HEK293 (cell line): Measurements from ENCODE around the gene LARGE1.

Experiments used
- CTCF ChIA-PET: fragments of 350-600 bp; formaldehyde crosslinking; extraction: SDS; loops from one replicate; lab custom pipeline; 2021; ENCODE audit warnings: antibody characterized with exemption; lab: Yijun Ruan, JAX
- POLR2A ChIA-PET: fragments of 300-600 bp; formaldehyde crosslinking; extraction: SDS; loops from one replicate; lab custom pipeline; 2020; ENCODE audit warnings: antibody characterized with exemption, inconsistent platforms; lab: Yijun Ruan, JAX
- H3K27ac ChIP-seq: fragments of 200-500 bp; sonication (Bioruptor generic); 2 replicates; pipeline ENCODE4 v1.5.1; 2014; ENCODE audit warnings: low read depth, low read length, control low read depth, inconsistent platforms; ENCODE audit errors: extremely low read depth
- H3K36me3 ChIP-seq, 2 experiments: fragments of 200-500 bp in 1 of 2; sonication (Bioruptor generic) in 1 of 2; 1 replicate in 1 of 2; 2 replicates in 1 of 2; pipeline ENCODE4 v1.5.1; 2014 to 2017; ENCODE audit warnings: inconsistent platforms in 2 of 2, low read length in 2 of 2; ENCODE audit not compliant: control insufficient read depth in 2 of 2, insufficient read depth in 1 of 2
- H3K4me1 ChIP-seq: fragments of 200-500 bp; sonication (Bioruptor generic); 2 replicates; pipeline ENCODE4 v1.5.1; 2014; ENCODE audit warnings: mild to moderate bottlenecking, low read length, inconsistent platforms; ENCODE audit not compliant: control insufficient read depth, insufficient read depth
- H3K4me3 ChIP-seq: 2 replicates; pipeline ENCODE4 v1.5.1; 2011; ENCODE audit warnings: low read depth, mild to moderate bottlenecking, control low read depth, low read length, moderate library complexity
- H3K9me3 ChIP-seq: fragments of 200-500 bp; sonication (Bioruptor generic); 2 replicates; pipeline ENCODE4 v1.5.1; 2014; ENCODE audit warnings: low read depth, low read length, inconsistent platforms; ENCODE audit not compliant: control insufficient read depth, insufficient read depth
- FEZF1 ChIP-seq: fragments of 450-650 bp; formaldehyde crosslinking; IDR thresholded peaks from 2 replicates; pipeline ENCODE4 v1.5.1; 2016; ENCODE audit warnings: missing biosample characterization, missing genetic modification characterization
- KLF1 ChIP-seq: fragments of 450-650 bp; formaldehyde crosslinking; IDR thresholded peaks from 2 replicates; pipeline ENCODE4 v1.5.1; 2016; ENCODE audit warnings: missing biosample characterization, missing genetic modification characterization
- MEIS1 ChIP-seq: sonication (generic); formaldehyde crosslinking; IDR thresholded peaks from 2 replicates; pipeline ENCODE4 v1.8.1; 2022; ENCODE audit warnings: missing genetic modification reagents, mild to moderate bottlenecking, borderline replicate concordance
- SP2 ChIP-seq: fragments of 450-650 bp; formaldehyde crosslinking; IDR thresholded peaks from 2 replicates; pipeline ENCODE4 v1.5.1; 2016; ENCODE audit warnings: missing biosample characterization, missing genetic modification characterization
- TSHZ1 ChIP-seq: fragments of 450-650 bp; formaldehyde crosslinking; IDR thresholded peaks from 2 replicates; pipeline ENCODE4 v1.5.1; 2016; ENCODE audit warnings: missing biosample characterization, missing genetic modification characterization, borderline replicate concordance
- YY2 ChIP-seq: fragments of 450-650 bp; formaldehyde crosslinking; IDR thresholded peaks from 2 replicates; pipeline ENCODE4 v1.5.1; 2016; ENCODE audit warnings: missing biosample characterization, missing genetic modification characterization
- ZBTB44 ChIP-seq: fragments of 450-650 bp; IDR thresholded peaks from 2 replicates; pipeline ENCODE4 v1.5.1; 2018; ENCODE audit warnings: missing biosample characterization, mild to moderate bottlenecking, missing genetic modification characterization
- ZNF311 ChIP-seq: fragments of 450-650 bp; formaldehyde crosslinking; IDR thresholded peaks from 2 replicates; pipeline ENCODE4 v1.5.1; 2017; ENCODE audit warnings: missing biosample characterization, missing genetic modification characterization, borderline replicate concordance
- ZNF510 ChIP-seq: fragments of 450-650 bp; formaldehyde crosslinking; IDR thresholded peaks from 2 replicates; pipeline ENCODE4 v1.5.1; 2018; ENCODE audit warnings: mild to moderate bottlenecking, missing genetic modification characterization, missing biosample characterization; ENCODE audit not compliant: insufficient replicate concordance
- ZNF514 ChIP-seq: fragments of 450-650 bp; formaldehyde crosslinking; IDR thresholded peaks from 2 replicates; pipeline ENCODE4 v1.5.1; 2016; ENCODE audit warnings: missing biosample characterization, missing genetic modification characterization
- ZNF645 ChIP-seq: fragments of 450-650 bp; formaldehyde crosslinking; IDR thresholded peaks from 2 replicates; pipeline ENCODE4; 2016; ENCODE audit warnings: missing biosample characterization, missing genetic modification characterization
- TF ChIP-seq, protein P1 (sequence below): fragments of 450-650 bp; formaldehyde crosslinking; IDR thresholded peaks from 2 replicates; pipeline ENCODE4 v1.5.1; 2016; ENCODE audit warnings: missing biosample characterization, missing genetic modification characterization, low read depth
- TF ChIP-seq, protein P2 (sequence below): fragments of 450-650 bp; formaldehyde crosslinking; IDR thresholded peaks from 2 replicates; pipeline ENCODE4 v1.5.1; 2017; ENCODE audit warnings: missing biosample characterization, mild to moderate bottlenecking, missing genetic modification characterization, moderate library complexity

Gene LARGE1

GRCh38 chr22:33889748-33890147 is 30.5 kb downstream of the LARGE1 start:
- no peak for TF ChIP-seq MEIS1 (CRISPR knock-in tag)
- TF ChIP-seq ZNF510 (tag by site-specific recombination) = no peak
- TF ChIP-seq ZNF514 (tag by site-specific recombination) = no peak
- CTCF ChIA-PET = no interaction called here
- POLR2A ChIA-PET = no interaction called here
- H3K9me3 ChIP-seq = no peaks in the 10 kb centered on the region
- H3K27ac ChIP-seq = no peak overlapping the region
- H3K4me1 ChIP-seq = peaks cover 4% of the 10 kb centered on the region; the same call in 1 of the 2 replicates
- no peak overlapping the region for H3K4me3 ChIP-seq
- no peaks in the 10 kb centered on the region for H3K36me3 ChIP-seq

DNA sequence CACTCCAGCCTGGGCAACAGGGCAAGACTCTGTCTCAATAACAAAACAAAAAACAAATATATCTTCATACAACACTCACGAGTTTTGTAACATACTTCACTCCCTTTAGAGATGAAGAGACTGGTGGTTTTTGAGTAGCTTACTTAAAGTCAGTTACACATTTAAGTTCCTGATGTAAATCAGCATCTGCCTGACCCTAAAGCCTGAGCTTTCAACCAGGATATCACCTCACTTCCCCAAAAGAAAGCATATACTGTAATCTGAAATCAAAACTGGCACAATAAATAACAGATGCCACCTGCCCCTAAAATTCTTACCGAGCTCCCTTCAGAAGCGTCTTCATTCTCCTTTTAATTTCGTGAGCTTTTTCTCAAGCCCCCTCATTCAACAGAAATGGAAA is 31.5 kb downstream of the LARGE1 start:
- Histone ChIP-seq H3K9me3 (no peaks in the 10 kb centered on the region), H3K27ac (no peak overlapping the region), H3K36me3 (no peaks in the 10 kb centered on the region), H3K4me3 (no peak overlapping the region), H3K4me1 (peaks cover 7% of the 10 kb centered on the region)
- POLR2A ChIA-PET = no interaction called here
- no peak for TF ChIP-seq KLF1 (tag by site-specific recombination)
- CTCF ChIA-PET = interaction anchor here (0.6 to 0.9 kb wide), 3 partner anchors 9 to 35 kb away, joined by 3 to 5 read pairs (median 3); no protein-coding TSS in a partner anchor

DNA sequence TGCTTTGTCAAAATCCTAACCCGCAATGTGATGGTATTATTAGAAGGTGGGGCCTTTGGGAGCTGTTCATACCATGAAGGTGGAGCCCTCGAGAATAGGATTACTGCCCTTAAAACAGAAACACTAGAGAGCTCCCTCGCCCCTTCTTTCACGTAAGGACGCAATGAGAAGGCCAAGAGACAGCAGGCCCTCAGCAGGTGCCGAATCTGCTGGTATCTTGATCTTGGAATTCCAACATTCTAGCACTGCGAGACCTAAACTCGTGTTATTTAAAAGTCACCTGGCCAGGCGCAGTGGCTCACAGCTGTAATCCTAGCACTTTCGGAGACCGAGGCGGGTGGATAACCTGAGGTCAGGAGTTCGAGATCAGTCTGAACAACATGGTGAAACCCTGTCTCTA is 33.1 kb downstream of the LARGE1 start:
- Histone ChIP-seq H3K36me3 (no peaks in the 10 kb centered on the region), H3K9me3 (no peaks in the 10 kb centered on the region), H3K4me3 (no peak overlapping the region), H3K27ac (no peak overlapping the region)
- CTCF ChIA-PET = no interaction called here
- TF ChIP-seq TSHZ1 (tag by site-specific recombination) (no peak), ZBTB44 (tag by site-specific recombination) (no peak), SP2 (tag by site-specific recombination) (no peak), YY2 (tag by site-specific recombination) (no peak), ZNF645 (tag by site-specific recombination) (no peak), ZNF311 (tag by site-specific recombination) (no peak), FEZF1 (tag by site-specific recombination) (no peak)
- TF ChIP-seq, protein P1, sequence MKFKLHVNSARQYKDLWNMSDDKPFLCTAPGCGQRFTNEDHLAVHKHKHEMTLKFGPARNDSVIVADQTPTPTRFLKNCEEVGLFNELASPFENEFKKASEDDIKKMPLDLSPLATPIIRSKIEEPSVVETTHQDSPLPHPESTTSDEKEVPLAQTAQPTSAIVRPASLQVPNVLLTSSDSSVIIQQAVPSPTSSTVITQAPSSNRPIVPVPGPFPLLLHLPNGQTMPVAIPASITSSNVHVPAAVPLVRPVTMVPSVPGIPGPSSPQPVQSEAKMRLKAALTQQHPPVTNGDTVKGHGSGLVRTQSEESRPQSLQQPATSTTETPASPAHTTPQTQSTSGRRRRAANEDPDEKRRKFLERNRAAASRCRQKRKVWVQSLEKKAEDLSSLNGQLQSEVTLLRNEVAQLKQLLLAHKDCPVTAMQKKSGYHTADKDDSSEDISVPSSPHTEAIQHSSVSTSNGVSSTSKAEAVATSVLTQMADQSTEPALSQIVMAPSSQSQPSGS (tag by site-specific recombination) = no peak
- TF ChIP-seq, protein P2, sequence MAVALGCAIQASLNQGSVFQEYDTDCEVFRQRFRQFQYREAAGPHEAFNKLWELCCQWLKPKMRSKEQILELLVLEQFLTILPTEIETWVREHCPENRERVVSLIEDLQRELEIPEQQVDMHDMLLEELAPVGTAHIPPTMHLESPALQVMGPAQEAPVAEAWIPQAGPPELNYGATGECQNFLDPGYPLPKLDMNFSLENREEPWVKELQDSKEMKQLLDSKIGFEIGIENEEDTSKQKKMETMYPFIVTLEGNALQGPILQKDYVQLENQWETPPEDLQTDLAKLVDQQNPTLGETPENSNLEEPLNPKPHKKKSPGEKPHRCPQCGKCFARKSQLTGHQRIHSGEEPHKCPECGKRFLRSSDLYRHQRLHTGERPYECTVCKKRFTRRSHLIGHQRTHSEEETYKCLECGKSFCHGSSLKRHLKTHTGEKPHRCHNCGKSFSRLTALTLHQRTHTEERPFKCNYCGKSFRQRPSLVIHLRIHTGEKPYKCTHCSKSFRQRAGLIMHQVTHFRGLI (tag by site-specific recombination) = no peak
- TF ChIP-seq, all 188 proteins: peak for 0
- H3K4me1 ChIP-seq = peaks cover 23% of the 10 kb centered on the region
- POLR2A ChIA-PET = no interaction called here
